ENCODE data around the gene LRRC56. TPM values are rescaled to one million over a fixed set of nuclear protein-coding genes. Genes with fewer than 3 reads are reported as not detected.

The LRRC56 gene
- total and polyA plus RNA-seq, 9 of the 15 experiments (the other 6 are each of a cell fraction or from before 2014, with no cell fraction given), result 0.03 to 4.5 (median 1.0) TPM; not detected in 1

- H3K4me3 ChIP-seq, result no peak overlapping the region
- H3K27me3 ChIP-seq (ENCODE audit: control insufficient read depth in 2 of 2, insufficient read depth in 2 of 2, low read length in 2 of 2), result no peaks in the 10 kb centered on the region
- H3K36me3 ChIP-seq (ENCODE audit: control insufficient read depth, insufficient read depth, low read length), result peaks cover 95% of the 10 kb centered on the region
- H2AFZ ChIP-seq (ENCODE audit: low read depth, low read length), result no peak overlapping the region
- POLR2A ChIA-PET, result interaction anchor here (0.6 to 1.8 kb wide), 7 partner anchors 8 to 36 kb away, joined by 3 to 11 read pairs (median 4); partner anchors contain the start of gene RNH1
- in situ Hi-C loops (cut with MboI), result no loop called here
- FAIRE-seq, result peak; percentile 46
- H3K9me1 ChIP-seq (ENCODE audit: control insufficient read depth, insufficient read depth, low read length), result peaks cover 3% of the 10 kb centered on the region
- ATAC-seq, result no peak
- H3K79me2 ChIP-seq (ENCODE audit: control insufficient read depth, insufficient read depth, low read length), result peaks cover 15% of the 10 kb centered on the region
- DNase-seq (ENCODE audit: extremely low read depth in 1 of 4, low spot score in 3 of 4), result peak in 1 of 4 experiments; percentile 31
- peak overlapping the region; percentile 22; the same call in 1 of the 3 replicates for H3K27ac ChIP-seq (ENCODE audit: extremely low read depth, low read depth, low read length)
- peaks cover 4% of the 10 kb centered on the region for H3K9me3 ChIP-seq (replicated peaks; ENCODE audit: control insufficient read depth, insufficient read depth, low read depth, low read length)
- H3K4me1 ChIP-seq (replicated peaks in 1 of 2; ENCODE audit: control insufficient read depth in 2 of 2, insufficient read depth in 2 of 2, low read length in 2 of 2), result peaks cover 0 to 61% of the 10 kb centered on the region in 2 experiments; a peak in 2 of 5 replicates
- peak overlapping the region in 1 of 2 experiments; percentile 43; a peak in 1 of 4 replicates for H3K9ac ChIP-seq (ENCODE audit: insufficient read depth in 1 of 2, low read depth in 2 of 2, low read length in 2 of 2)
- 91% methylated on average over 32 of the region's 34 CpGs for WGBS (ENCODE audit: insufficient coverage, low coverage, missing lambda C conversion rate)
- intact Hi-C loops (cut with micrococcal nuclease), result no loop called here
- no peaks in the 10 kb centered on the region for H4K20me1 ChIP-seq (replicated peaks; ENCODE audit: control insufficient read depth, insufficient read depth, low read length)
- CTCF ChIA-PET (ENCODE audit: low intra/inter-chr PET ratio), result no interaction called here
- no peak overlapping the region for H3K4me2 ChIP-seq (ENCODE audit: insufficient read depth, low read length)
- no TSS peak for BruUV-seq (replicated peaks)
- TF ChIP-seq ELK3 (CRISPR knock-in tag; IDR thresholded peaks at IDR 0.05), result no peak
- TF ChIP-seq SNRNP70 (optimal IDR thresholded peaks at IDR 0.05; ENCODE audit: low read depth, low read length), result no peak
- no peak for TF ChIP-seq STAT6 (CRISPR knock-in tag; IDR thresholded peaks at IDR 0.05)
- TF ChIP-seq ZBTB33 (CRISPR knock-in tag; IDR thresholded peaks at IDR 0.05), result peak; percentile 95
- peak; percentile 67; the same call in 1 of the 2 replicates for TF ChIP-seq E2F4 (CRISPR knock-in tag; IDR thresholded peaks at IDR 0.05; ENCODE audit: low read depth)
- peak; percentile 53 for TF ChIP-seq HNRNPLL (IDR thresholded peaks at IDR 0.05; ENCODE audit: low read depth, low read length, poor library complexity, severe bottlenecking)
- no peak for TF ChIP-seq POLR2AphosphoS2 (IDR thresholded peaks at IDR 0.05; ENCODE audit: low read length)
- TF ChIP-seq MAX (CRISPR knock-in tag; IDR thresholded peaks at IDR 0.05), result peak; percentile 94
These were observed 40.3 kb upstream of the LRRC56 start for GRCh38 chr11:496834-497564.
